ENCODE measurements around the gene KIAA0825. TPM values are rescaled to one million over a fixed set of nuclear protein-coding genes. Genes with fewer than 3 reads are reported as not detected.
"Not testable (repeated sequence)": the region's sequence is repeated elsewhere in the genome, so short reads cannot be mapped to it uniquely, and the experiment has no call there.

The KIAA0825 gene
- total and polyA plus RNA-seq, 8 donors: 0.29 to 15.6 (median 1.5) TPM

DNA sequence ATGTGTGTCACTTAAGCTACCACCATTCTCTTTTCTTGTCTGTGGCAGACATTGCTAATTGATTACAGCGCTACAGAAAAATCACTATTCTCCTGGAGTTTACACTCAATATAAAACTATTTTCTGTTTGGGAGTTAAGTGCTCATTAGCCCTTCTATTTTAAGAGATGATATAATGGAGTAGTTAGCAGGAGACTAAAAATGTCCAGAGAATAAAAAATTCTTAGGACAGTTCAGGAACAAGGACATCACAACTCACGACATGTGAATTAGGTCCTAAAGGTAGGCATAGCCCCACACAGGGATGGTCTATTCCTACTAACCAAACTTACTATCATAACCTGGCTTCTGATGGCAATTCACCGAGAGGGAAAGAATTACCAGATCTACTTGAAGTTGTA lies 258.5 kb downstream of the KIAA0825 start:
- Histone ChIP-seq H3K36me3 (no peaks in the 10 kb centered on the region), H3K4me3 (no peak overlapping the region), H3K27me3 (no peaks in the 10 kb centered on the region), H3K27ac (no peak overlapping the region), H3K9me3 (no peaks in the 10 kb centered on the region), H3K4me1 (peaks cover 0 to 12% (median 0%) of the 10 kb centered on the region in 4 donors)
- intact Hi-C loops (cut with DNase I; ENCODE audit: low total_unique reads): no loop called here
- DNase-seq: no peak
- 94 to 99% (median 95%) methylated on average over 3 of the region's 3 CpGs for WGBS, 5 donors
- TF ChIP-seq, protein P1, sequence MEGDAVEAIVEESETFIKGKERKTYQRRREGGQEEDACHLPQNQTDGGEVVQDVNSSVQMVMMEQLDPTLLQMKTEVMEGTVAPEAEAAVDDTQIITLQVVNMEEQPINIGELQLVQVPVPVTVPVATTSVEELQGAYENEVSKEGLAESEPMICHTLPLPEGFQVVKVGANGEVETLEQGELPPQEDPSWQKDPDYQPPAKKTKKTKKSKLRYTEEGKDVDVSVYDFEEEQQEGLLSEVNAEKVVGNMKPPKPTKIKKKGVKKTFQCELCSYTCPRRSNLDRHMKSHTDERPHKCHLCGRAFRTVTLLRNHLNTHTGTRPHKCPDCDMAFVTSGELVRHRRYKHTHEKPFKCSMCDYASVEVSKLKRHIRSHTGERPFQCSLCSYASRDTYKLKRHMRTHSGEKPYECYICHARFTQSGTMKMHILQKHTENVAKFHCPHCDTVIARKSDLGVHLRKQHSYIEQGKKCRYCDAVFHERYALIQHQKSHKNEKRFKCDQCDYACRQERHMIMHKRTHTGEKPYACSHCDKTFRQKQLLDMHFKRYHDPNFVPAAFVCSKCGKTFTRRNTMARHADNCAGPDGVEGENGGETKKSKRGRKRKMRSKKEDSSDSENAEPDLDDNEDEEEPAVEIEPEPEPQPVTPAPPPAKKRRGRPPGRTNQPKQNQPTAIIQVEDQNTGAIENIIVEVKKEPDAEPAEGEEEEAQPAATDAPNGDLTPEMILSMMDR (IDR thresholded peaks at IDR 0.05): no peak
- TF ChIP-seq EP300 (IDR thresholded peaks at IDR 0.05) (no peak), POLR2A (IDR thresholded peaks at IDR 0.05) (no peak), POLR2AphosphoS5 (IDR thresholded peaks at IDR 0.05) (no peak)

DNA sequence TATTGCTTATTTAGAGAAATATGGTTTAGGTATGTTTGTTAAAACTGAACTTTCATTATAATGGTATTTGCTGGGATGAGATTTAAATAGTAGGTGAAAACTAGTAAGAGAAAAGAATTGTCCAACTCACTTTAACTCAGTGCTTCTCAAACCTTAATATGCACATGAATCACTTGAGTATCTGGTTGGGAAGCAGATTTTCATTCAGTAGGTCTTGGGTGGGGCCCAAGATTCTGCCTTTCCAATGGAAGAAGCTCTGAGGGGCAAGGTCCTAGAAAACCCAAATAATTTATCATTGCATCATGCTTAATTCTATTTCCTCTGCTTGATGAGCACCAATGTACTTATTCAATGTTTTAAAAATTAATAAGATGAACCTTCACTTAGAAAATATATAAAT lies 262.6 kb downstream of the KIAA0825 start:
- H3K4me3 ChIP-seq: no peak overlapping the region
- H3K9me3 ChIP-seq: peaks cover 0 to 8% (median 4%) of the 10 kb centered on the region in 4 donors
- no peak for DNase-seq
- TF ChIP-seq, protein P1 (IDR thresholded peaks at IDR 0.05): no peak
- no peak for TF ChIP-seq POLR2AphosphoS5 (IDR thresholded peaks at IDR 0.05)
- TF ChIP-seq EP300 (IDR thresholded peaks at IDR 0.05): no peak
- no peak for TF ChIP-seq POLR2A (IDR thresholded peaks at IDR 0.05)
- H3K4me1 ChIP-seq: no peaks in the 10 kb centered on the region
- intact Hi-C loops (cut with DNase I; ENCODE audit: low total_unique reads): no loop called here
- no peak overlapping the region for H3K27ac ChIP-seq
- H3K36me3 ChIP-seq: no peaks in the 10 kb centered on the region
- H3K27me3 ChIP-seq: no peaks in the 10 kb centered on the region

GRCh38 chr5:94354837-94355485 lies 263.4 kb downstream of the KIAA0825 start:
- H3K9me3 ChIP-seq; H3K4me3 ChIP-seq; H3K27ac ChIP-seq; intact Hi-C loops (cut with DNase I; ENCODE audit: low total_unique reads); H3K27me3 ChIP-seq; H3K4me1 ChIP-seq; DNase-seq; H3K36me3 ChIP-seq: not testable (repeated sequence)
- WGBS, 5 donors: 72 to 81% (median 79%) methylated on average over 5 of the region's 5 CpGs

DNA sequence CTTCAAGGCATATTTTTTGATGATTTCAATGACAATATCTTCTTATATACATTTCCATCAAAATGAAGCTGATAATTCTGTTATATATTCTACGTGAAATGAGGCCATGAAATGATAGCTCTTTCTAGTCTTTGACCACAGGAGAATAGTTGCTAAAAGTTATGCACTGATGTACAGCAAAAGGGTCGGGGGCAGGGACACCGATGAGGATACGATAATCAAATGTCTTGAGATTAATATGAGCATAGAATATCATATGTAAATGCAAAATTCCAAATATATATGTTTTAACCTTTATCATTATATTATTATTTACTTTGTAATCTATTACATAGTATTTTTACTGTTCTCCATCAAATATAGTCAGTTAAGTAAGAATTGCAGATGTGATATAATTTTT lies 264.8 kb downstream of the KIAA0825 start:
- H3K9me3 ChIP-seq: peaks cover 0 to 9% (median 7%) of the 10 kb centered on the region in 4 donors
- H3K4me1 ChIP-seq: no peaks in the 10 kb centered on the region
- no peaks in the 10 kb centered on the region for H3K27me3 ChIP-seq
- no peak overlapping the region for H3K4me3 ChIP-seq
- intact Hi-C loops (cut with DNase I; ENCODE audit: low total_unique reads): no loop called here
- no peak overlapping the region for H3K27ac ChIP-seq
- 72 to 95% (median 91%) methylated on average over 4 of the region's 4 CpGs for WGBS, 5 donors
- H3K36me3 ChIP-seq: no peaks in the 10 kb centered on the region
- TF ChIP-seq POLR2AphosphoS5 (IDR thresholded peaks at IDR 0.05): no peak
- TF ChIP-seq, protein P1 (IDR thresholded peaks at IDR 0.05): no peak
- TF ChIP-seq EP300 (IDR thresholded peaks at IDR 0.05): no peak
- no peak for TF ChIP-seq POLR2A (IDR thresholded peaks at IDR 0.05)
- no peak for DNase-seq

GRCh38 chr5:94347130-94347529 lies 271.3 kb downstream of the KIAA0825 start:
- WGBS, 5 donors: 92 to 96% (median 94%) methylated on average over 8 of the region's 8 CpGs
- H3K4me1 ChIP-seq: no peaks in the 10 kb centered on the region
- TF ChIP-seq EP300 (IDR thresholded peaks at IDR 0.05): no peak
- TF ChIP-seq, protein P1 (IDR thresholded peaks at IDR 0.05): no peak
- no peak for TF ChIP-seq POLR2AphosphoS5 (IDR thresholded peaks at IDR 0.05)
- TF ChIP-seq POLR2A (IDR thresholded peaks at IDR 0.05): no peak

More at GRCh38 chr5:94347130-94347529, 271.3 kb downstream of the KIAA0825 start:
- peaks cover 0 to 24% (median 13%) of the 10 kb centered on the region in 4 donors for H3K9me3 ChIP-seq
- H3K36me3 ChIP-seq: no peaks in the 10 kb centered on the region
- H3K27ac ChIP-seq: no peak overlapping the region
- H3K4me3 ChIP-seq: no peak overlapping the region
- intact Hi-C loops (cut with DNase I; ENCODE audit: low total_unique reads): no loop called here
- no peaks in the 10 kb centered on the region for H3K27me3 ChIP-seq
- DNase-seq: no peak
